Measurements from ENCODE around the gene ZNF714.

DNA sequence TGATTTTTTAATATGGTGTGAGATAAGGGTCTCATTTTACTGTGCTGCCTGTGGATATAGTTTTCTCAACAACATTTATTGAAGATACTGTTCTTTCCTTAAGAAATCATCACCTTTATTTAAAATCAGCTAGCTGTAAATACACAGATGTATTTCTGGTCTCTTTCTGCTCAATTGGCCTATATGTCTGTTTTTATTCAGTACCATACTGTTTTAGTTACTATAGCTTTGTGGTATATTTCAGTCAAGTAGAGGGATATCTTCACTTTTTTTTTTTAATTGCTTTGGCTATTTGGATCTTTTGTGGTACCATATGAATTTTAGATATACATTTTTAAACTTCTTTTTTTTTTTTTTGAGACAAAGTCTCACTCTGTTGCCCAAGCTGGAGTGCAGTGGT, 16.7 kb upstream of the ZNF714 start:
- TF ChIP-seq, protein P1, sequence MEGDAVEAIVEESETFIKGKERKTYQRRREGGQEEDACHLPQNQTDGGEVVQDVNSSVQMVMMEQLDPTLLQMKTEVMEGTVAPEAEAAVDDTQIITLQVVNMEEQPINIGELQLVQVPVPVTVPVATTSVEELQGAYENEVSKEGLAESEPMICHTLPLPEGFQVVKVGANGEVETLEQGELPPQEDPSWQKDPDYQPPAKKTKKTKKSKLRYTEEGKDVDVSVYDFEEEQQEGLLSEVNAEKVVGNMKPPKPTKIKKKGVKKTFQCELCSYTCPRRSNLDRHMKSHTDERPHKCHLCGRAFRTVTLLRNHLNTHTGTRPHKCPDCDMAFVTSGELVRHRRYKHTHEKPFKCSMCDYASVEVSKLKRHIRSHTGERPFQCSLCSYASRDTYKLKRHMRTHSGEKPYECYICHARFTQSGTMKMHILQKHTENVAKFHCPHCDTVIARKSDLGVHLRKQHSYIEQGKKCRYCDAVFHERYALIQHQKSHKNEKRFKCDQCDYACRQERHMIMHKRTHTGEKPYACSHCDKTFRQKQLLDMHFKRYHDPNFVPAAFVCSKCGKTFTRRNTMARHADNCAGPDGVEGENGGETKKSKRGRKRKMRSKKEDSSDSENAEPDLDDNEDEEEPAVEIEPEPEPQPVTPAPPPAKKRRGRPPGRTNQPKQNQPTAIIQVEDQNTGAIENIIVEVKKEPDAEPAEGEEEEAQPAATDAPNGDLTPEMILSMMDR (IDR thresholded peaks at IDR 0.05; ENCODE audit: insufficient read depth, low read length): no peak
- no peak for TF ChIP-seq POLR2AphosphoS5 (IDR thresholded peaks at IDR 0.05; ENCODE audit: low read depth)
